Caco-2 (cell line): ENCODE data around the gene DUSP14. TPM values are rescaled to one million over a fixed set of nuclear protein-coding genes. Genes with fewer than 3 reads are reported as not detected.

ENCODE experiments used
- BruUV-seq: library from RNA; stranded (reverse); fragments of 400-500 nt; replicated peaks from 2 replicates; lab custom pipeline; 2021; lab: Mats Ljungman, UMichigan
- CTCF ChIA-PET: fragments of 300-600 bp; sonication (Branson Sonifier 250); formaldehyde crosslinking; loops from one replicate; lab custom pipeline; 2022; ENCODE audit warnings: antibody characterized with exemption; lab: Charles Lee
- POLR2A ChIA-PET: fragments of 300-600 bp; sonication (Branson Sonifier 250); formaldehyde crosslinking; loops from one replicate; lab custom pipeline; 2022; ENCODE audit warnings: antibody characterized with exemption; lab: Charles Lee
- DNase-seq, 2 experiments: peaks; one replicate each; pipeline versions ENCODE4 v3.0.0 to v3.0.0-alpha.2; 2020 to 2022
- H3K27me3 ChIP-seq: replicated peaks from 2 replicates; pipeline ENCODE4 v1.6.0; 2011; ENCODE audit warnings: low read length; ENCODE audit not compliant: control insufficient read depth, insufficient read depth
- H3K36me3 ChIP-seq: 2 replicates; pipeline ENCODE4 v1.5.1; 2011; ENCODE audit warnings: low read length; ENCODE audit not compliant: control insufficient read depth, insufficient read depth
- H3K4me1 ChIP-seq: fragments of 250-450 bp; sonication (Bioruptor Pico); 2 replicates; pipeline ENCODE4 v1.5.1; 2020; ENCODE audit warnings: mild to moderate bottlenecking
- H3K4me3 ChIP-seq: 2 replicates; pipeline ENCODE4 v1.5.1; 2011; ENCODE audit warnings: low read depth, mild to moderate bottlenecking, control low read depth, low read length
- H3K9me3 ChIP-seq: fragments of 250-450 bp; sonication (Bioruptor Pico); 2 replicates; pipeline ENCODE4 v1.5.1; 2020; ENCODE audit warnings: mild to moderate bottlenecking, moderate library complexity
- H3K27ac Mint-ChIP-seq: one replicate; pipeline ENCODE4 v1.8.0; 2022; ENCODE audit warnings: mixed read lengths; ENCODE audit not compliant: unreplicated experiment
- H3K27me3 Mint-ChIP-seq: one replicate; pipeline ENCODE4 v1.8.0; 2022; ENCODE audit warnings: mixed read lengths; ENCODE audit not compliant: insufficient read depth, unreplicated experiment
- H3K36me3 Mint-ChIP-seq: one replicate; pipeline ENCODE4 v1.8.0; 2022; ENCODE audit warnings: mild to moderate bottlenecking, mixed read lengths; ENCODE audit not compliant: insufficient read depth, unreplicated experiment
- H3K4me1 Mint-ChIP-seq: one replicate; pipeline ENCODE4 v1.8.0; 2022; ENCODE audit warnings: low read depth, mixed read lengths; ENCODE audit not compliant: unreplicated experiment
- H3K4me3 Mint-ChIP-seq: one replicate; pipeline ENCODE4 v1.8.0; 2022; ENCODE audit warnings: mild to moderate bottlenecking, moderate library complexity, mixed read lengths; ENCODE audit not compliant: unreplicated experiment
- H3K9me3 Mint-ChIP-seq: one replicate; pipeline ENCODE4 v1.8.0; 2022; ENCODE audit warnings: mixed read lengths; ENCODE audit not compliant: unreplicated experiment
- CTCF ChIP-seq, 2 experiments: fragments of 200-600 bp in 1 of 2; IDR thresholded peaks; 1 replicate in 1 of 2; 2 replicates in 1 of 2; pipeline versions ENCODE4 v1.5.1 to v1.8.0; 2011 to 2022; ENCODE audit warnings: antibody characterized with exemption in 1 of 2, control low read depth in 1 of 2, inconsistent platforms in 1 of 2, low read depth in 1 of 2, low read length in 1 of 2, mild to moderate bottlenecking in 1 of 2, moderate library complexity in 1 of 2; ENCODE audit not compliant: insufficient read depth in 1 of 2, severe bottlenecking in 1 of 2, unreplicated experiment in 1 of 2
- intact Hi-C: fragments of 100-400 bp; cut with micrococcal nuclease; formaldehyde crosslinking; loops from one replicate; pipeline ENCODE4 v1.10.0; 2022; ENCODE audit not compliant: unreplicated experiment
- total RNA-seq: library from RNA; stranded (reverse); gene quantifications from 2 replicates; pipeline ENCODE4 v1.2.3, GENCODE V29; 2022

The DUSP14 gene
- total RNA-seq, 1 experiment from 2014 or later = 32.5 TPM

DNA sequence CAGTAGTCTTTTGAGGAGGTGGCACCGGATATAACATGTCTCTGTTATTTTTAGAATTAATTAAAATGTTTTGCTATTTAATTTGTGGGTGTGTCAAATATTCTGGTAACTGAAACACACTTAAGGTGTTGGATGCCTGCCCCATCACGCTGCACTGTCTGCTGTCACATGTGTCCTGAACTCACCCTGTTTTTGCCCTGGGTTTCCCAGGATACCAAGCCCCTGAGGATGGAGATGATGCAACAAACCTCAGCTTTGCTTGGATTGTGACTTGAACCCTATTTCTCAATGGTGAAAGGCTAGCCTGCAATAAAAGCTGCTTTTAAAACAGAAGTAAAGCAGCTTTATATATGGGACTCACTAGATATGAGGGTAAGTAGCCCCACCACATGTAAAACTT is 11.5 kb upstream of the DUSP14 start:
- H3K27me3 Mint-ChIP-seq = no peaks in the 10 kb centered on the region
- intact Hi-C loops = no loop called here
- no peak overlapping the region for H3K4me3 ChIP-seq
- no peak overlapping the region for H3K27ac Mint-ChIP-seq
- CTCF ChIA-PET = no interaction called here
- POLR2A ChIA-PET = no interaction called here
- H3K4me1 ChIP-seq = peaks cover 32% of the 10 kb centered on the region
- H3K4me3 Mint-ChIP-seq = no peak overlapping the region
- peaks cover 50% of the 10 kb centered on the region for H3K36me3 Mint-ChIP-seq
- DNase-seq = no peak
- no peaks in the 10 kb centered on the region for H3K9me3 ChIP-seq
- no peak for TF ChIP-seq CTCF (IDR thresholded peaks at IDR 0.05; ENCODE audit: insufficient read depth in 1 of 2, low read depth in 1 of 2, low read length in 1 of 2, severe bottlenecking in 1 of 2, unreplicated experiment in 1 of 2)
- no peaks in the 10 kb centered on the region for H3K9me3 Mint-ChIP-seq
- H3K27me3 ChIP-seq = no peaks in the 10 kb centered on the region
- H3K36me3 ChIP-seq = peaks cover 6% of the 10 kb centered on the region; the same call in 1 of the 2 replicates
- BruUV-seq = no TSS peak
- peaks cover 55% of the 10 kb centered on the region for H3K4me1 Mint-ChIP-seq

GRCh38 chr17:37479025-37479424 is 10.7 kb upstream of the DUSP14 start:
- intact Hi-C loops = no loop called here
- Histone ChIP-seq H3K9me3 (no peaks in the 10 kb centered on the region), H3K27me3 (no peaks in the 10 kb centered on the region), H3K36me3 (peaks cover 4% of the 10 kb centered on the region; the same call in 1 of the 2 replicates), H3K4me3 (no peak overlapping the region), H3K4me1 (peaks cover 37% of the 10 kb centered on the region)
- ChIA-PET POLR2A (no interaction called here), CTCF (no interaction called here)
- Mint-ChIP-seq H3K36me3 (peaks cover 42% of the 10 kb centered on the region), H3K27me3 (no peaks in the 10 kb centered on the region), H3K4me3 (no peak overlapping the region), H3K4me1 (peaks cover 55% of the 10 kb centered on the region), H3K27ac (no peak overlapping the region), H3K9me3 (no peaks in the 10 kb centered on the region)
- no TSS peak for BruUV-seq
- TF ChIP-seq CTCF (IDR thresholded peaks at IDR 0.05; ENCODE audit: insufficient read depth in 1 of 2, low read depth in 1 of 2, low read length in 1 of 2, severe bottlenecking in 1 of 2, unreplicated experiment in 1 of 2) = no peak
- DNase-seq = no peak

DNA sequence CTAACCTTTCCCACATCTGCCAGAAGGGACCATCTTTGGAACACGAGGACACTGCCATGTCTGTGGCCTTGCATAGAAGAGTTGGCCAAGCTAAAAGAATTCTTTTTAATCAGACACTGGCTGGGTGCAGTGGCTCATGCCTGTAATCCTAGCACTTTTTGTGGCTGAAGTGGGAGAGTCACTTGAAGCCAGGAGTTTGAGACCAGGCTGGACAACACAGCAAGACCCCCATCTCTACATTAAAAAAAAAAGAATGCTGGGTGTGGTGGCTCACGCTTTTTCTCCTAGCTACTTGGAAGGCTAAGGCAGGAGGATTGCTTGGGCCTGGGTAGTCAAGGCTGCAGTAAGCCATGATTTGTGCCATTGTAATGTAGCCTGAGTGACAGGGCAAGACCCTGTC is 9.3 kb upstream of the DUSP14 start:
- peaks cover 48% of the 10 kb centered on the region for H3K4me1 Mint-ChIP-seq
- Histone ChIP-seq H3K4me3 (no peak overlapping the region), H3K36me3 (peaks cover 4% of the 10 kb centered on the region; the same call in 1 of the 2 replicates), H3K27me3 (no peaks in the 10 kb centered on the region), H3K9me3 (no peaks in the 10 kb centered on the region), H3K4me1 (peaks cover 33% of the 10 kb centered on the region)
- no peak overlapping the region for H3K27ac Mint-ChIP-seq
- no TSS peak for BruUV-seq
- ChIA-PET CTCF (no interaction called here), POLR2A (no interaction called here)
- H3K9me3 Mint-ChIP-seq = no peaks in the 10 kb centered on the region
- H3K4me3 Mint-ChIP-seq = no peak overlapping the region
- DNase-seq = no peak
- no peaks in the 10 kb centered on the region for H3K27me3 Mint-ChIP-seq
- TF ChIP-seq CTCF (IDR thresholded peaks at IDR 0.05; ENCODE audit: insufficient read depth in 1 of 2, low read depth in 1 of 2, low read length in 1 of 2, severe bottlenecking in 1 of 2, unreplicated experiment in 1 of 2) = no peak
- intact Hi-C loops = no loop called here
- peaks cover 32% of the 10 kb centered on the region for H3K36me3 Mint-ChIP-seq
